IPS-11a (cell line): ENCODE measurements around the gene CRYBG1.

Experiments
- H3K4me3 ChIP-seq: one replicate; pipeline ENCODE4 v1.5.1; 2013; ENCODE audit warnings: low read depth, low read length, control low read depth

Gene CRYBG1

GRCh38 chr6:106522562-106523250, 162.2 kb downstream of the CRYBG1 start:
- no peak overlapping the region for H3K4me3 ChIP-seq

GRCh38 chr6:106525107-106525881, 164.8 kb downstream of the CRYBG1 start:
- H3K4me3 ChIP-seq: no peak overlapping the region

- no peak overlapping the region for H3K4me3 ChIP-seq
Observed at GRCh38 chr6:106525882-106526275, 165.4 kb downstream of the CRYBG1 start.

- H3K4me3 ChIP-seq: no peak overlapping the region
Observed at GRCh38 chr6:106527117-106527516, 166.6 kb downstream of the CRYBG1 start.

- no peak overlapping the region for H3K4me3 ChIP-seq
Observed at GRCh38 chr6:106527979-106528378, 167.5 kb downstream of the CRYBG1 start.

GRCh38 chr6:106528521-106528920, 168.0 kb downstream of the CRYBG1 start:
- no peak overlapping the region for H3K4me3 ChIP-seq

- H3K4me3 ChIP-seq: no peak overlapping the region
Observed at GRCh38 chr6:106529438-106529837, 168.9 kb downstream of the CRYBG1 start.

- H3K4me3 ChIP-seq: no peak overlapping the region
Observed at GRCh38 chr6:106530026-106530425, 169.5 kb downstream of the CRYBG1 start.

- H3K4me3 ChIP-seq: no peak overlapping the region
Observed at GRCh38 chr6:106530502-106530901, 170.0 kb downstream of the CRYBG1 start.

- no peak overlapping the region for H3K4me3 ChIP-seq
Observed at GRCh38 chr6:106533054-106533453, 172.5 kb downstream of the CRYBG1 start.

- no peak overlapping the region for H3K4me3 ChIP-seq
Observed at GRCh38 chr6:106534004-106534403, 173.5 kb downstream of the CRYBG1 start.

- H3K4me3 ChIP-seq: no peak overlapping the region
Observed at GRCh38 chr6:106534564-106534982, 174.1 kb downstream of the CRYBG1 start.

- no peak overlapping the region for H3K4me3 ChIP-seq
Observed at GRCh38 chr6:106535012-106535411, 174.5 kb downstream of the CRYBG1 start.

GRCh38 chr6:106536357-106536756, 175.8 kb downstream of the CRYBG1 start:
- no peak overlapping the region for H3K4me3 ChIP-seq

- H3K4me3 ChIP-seq: no peak overlapping the region
Observed at GRCh38 chr6:106536851-106537250, 176.3 kb downstream of the CRYBG1 start.

- no peak overlapping the region for H3K4me3 ChIP-seq
Observed at GRCh38 chr6:106537662-106538061, 177.1 kb downstream of the CRYBG1 start.

- no peak overlapping the region for H3K4me3 ChIP-seq
Observed at GRCh38 chr6:106538145-106538544, 177.6 kb downstream of the CRYBG1 start.

GRCh38 chr6:106539936-106540335, 179.4 kb downstream of the CRYBG1 start:
- no peak overlapping the region for H3K4me3 ChIP-seq

GRCh38 chr6:106540432-106540831, 179.9 kb downstream of the CRYBG1 start:
- H3K4me3 ChIP-seq: no peak overlapping the region

- H3K4me3 ChIP-seq: no peak overlapping the region
Observed at GRCh38 chr6:106540907-106541306, 180.4 kb downstream of the CRYBG1 start.

- H3K4me3 ChIP-seq: no peak overlapping the region
Observed at GRCh38 chr6:106546261-106546690, 185.8 kb downstream of the CRYBG1 start.

GRCh38 chr6:106546691-106547414, 186.3 kb downstream of the CRYBG1 start:
- H3K4me3 ChIP-seq: no peak overlapping the region
